ENCODE results near the gene UBR2. TPM values are rescaled to one million over a fixed set of nuclear protein-coding genes. Genes with fewer than 3 reads are reported as not detected.

UBR2 gene
- total and polyA plus RNA-seq, 2 donors (not counting 3 experiments of a cell fraction or from before 2014, with no cell fraction given) = 8.0 to 22.3 TPM

DNA sequence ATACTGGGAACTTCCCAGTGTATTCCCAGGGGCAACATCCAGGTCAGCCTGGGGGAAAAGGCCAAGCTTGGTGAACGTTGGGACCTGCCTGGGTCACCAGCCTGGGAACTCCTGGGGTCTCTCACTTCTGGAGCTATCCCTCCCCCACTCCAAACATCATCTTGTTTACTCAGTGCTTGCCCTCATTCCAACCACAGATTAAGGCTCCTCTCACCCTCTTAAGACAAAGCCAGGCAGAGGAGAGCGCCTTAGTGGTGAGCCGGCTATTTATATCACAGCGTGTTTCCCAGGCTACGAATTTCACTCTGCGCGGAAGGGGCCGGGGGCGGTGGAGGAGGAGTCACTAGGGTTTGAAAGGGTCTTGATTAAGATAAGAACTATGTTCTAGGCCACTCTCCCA is 146.5 kb downstream of the UBR2 start:
- no peaks in the 10 kb centered on the region for H3K36me3 ChIP-seq (ENCODE audit: control insufficient read depth in 2 of 2, extremely low read depth in 1 of 2, insufficient read depth in 2 of 2, low read length in 2 of 2)
- no peak overlapping the region for H3K27ac ChIP-seq (ENCODE audit: insufficient read depth, low read depth, low read length)
- no peak for TF ChIP-seq FOS (IDR thresholded peaks at IDR 0.05; ENCODE audit: borderline replicate concordance, insufficient read depth, low read length)
- TF ChIP-seq GATA2 (IDR thresholded peaks at IDR 0.05; ENCODE audit: insufficient read depth, insufficient read length, low read depth, low read length) = no peak
- no peak for TF ChIP-seq EZH2 (IDR thresholded peaks at IDR 0.05; ENCODE audit: borderline replicate concordance, low read depth, low read length, severe bottlenecking)
- no peak for TF ChIP-seq MAX (IDR thresholded peaks at IDR 0.05; ENCODE audit: insufficient read depth, insufficient read length)
- no peak for TF ChIP-seq MYC (IDR thresholded peaks at IDR 0.05; ENCODE audit: low read depth, low read length)
- TF ChIP-seq, protein P1, sequence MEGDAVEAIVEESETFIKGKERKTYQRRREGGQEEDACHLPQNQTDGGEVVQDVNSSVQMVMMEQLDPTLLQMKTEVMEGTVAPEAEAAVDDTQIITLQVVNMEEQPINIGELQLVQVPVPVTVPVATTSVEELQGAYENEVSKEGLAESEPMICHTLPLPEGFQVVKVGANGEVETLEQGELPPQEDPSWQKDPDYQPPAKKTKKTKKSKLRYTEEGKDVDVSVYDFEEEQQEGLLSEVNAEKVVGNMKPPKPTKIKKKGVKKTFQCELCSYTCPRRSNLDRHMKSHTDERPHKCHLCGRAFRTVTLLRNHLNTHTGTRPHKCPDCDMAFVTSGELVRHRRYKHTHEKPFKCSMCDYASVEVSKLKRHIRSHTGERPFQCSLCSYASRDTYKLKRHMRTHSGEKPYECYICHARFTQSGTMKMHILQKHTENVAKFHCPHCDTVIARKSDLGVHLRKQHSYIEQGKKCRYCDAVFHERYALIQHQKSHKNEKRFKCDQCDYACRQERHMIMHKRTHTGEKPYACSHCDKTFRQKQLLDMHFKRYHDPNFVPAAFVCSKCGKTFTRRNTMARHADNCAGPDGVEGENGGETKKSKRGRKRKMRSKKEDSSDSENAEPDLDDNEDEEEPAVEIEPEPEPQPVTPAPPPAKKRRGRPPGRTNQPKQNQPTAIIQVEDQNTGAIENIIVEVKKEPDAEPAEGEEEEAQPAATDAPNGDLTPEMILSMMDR (IDR thresholded peaks at IDR 0.05; ENCODE audit: extremely low read depth in 1 of 2, insufficient read depth in 1 of 2, low read depth in 1 of 2, low read length in 2 of 2) = no peak
- TF ChIP-seq JUN (IDR thresholded peaks at IDR 0.05; ENCODE audit: borderline replicate concordance, insufficient read depth, insufficient read length, low read depth) = no peak
- TF ChIP-seq POLR2AphosphoS5 (IDR thresholded peaks at IDR 0.05; ENCODE audit: insufficient read depth, low read depth, low read length) = no peak
- no peak for TF ChIP-seq POLR2A (IDR thresholded peaks at IDR 0.05; ENCODE audit: low read depth, low read length)
- intact Hi-C loops (cut with micrococcal nuclease) = no loop called here
- no peak overlapping the region for H3K4me3 ChIP-seq (replicated peaks in 1 of 3; ENCODE audit: insufficient read depth in 1 of 3, low read depth in 1 of 3, low read length in 3 of 3)
- H3K9ac ChIP-seq (replicated peaks; ENCODE audit: extremely low read depth, insufficient read depth, low read length) = no peak overlapping the region
- CTCF ChIA-PET = no interaction called here
- peaks cover 2% of the 10 kb centered on the region for H3K9me3 ChIP-seq (replicated peaks; ENCODE audit: control insufficient read depth, insufficient read depth, low read length)
- dilution Hi-C loops (cut with MboI; ENCODE audit: extremely low pct_ligation_motif_present, low sequenced_read_pairs) = no loop called here
- no TSS peak for BruUV-seq (replicated peaks)
- no peaks in the 10 kb centered on the region for H4K20me1 ChIP-seq (replicated peaks; ENCODE audit: control insufficient read depth, extremely low read depth, insufficient read depth, low read length)
- POLR2A ChIA-PET = no interaction called here
- FAIRE-seq (no peak), DNase-seq (ENCODE audit: low read depth, low spot score) (no peak)
- H3K4me1 ChIP-seq (ENCODE audit: control insufficient read depth, extremely low read depth, insufficient read depth, low read length) = peaks cover 6% of the 10 kb centered on the region
- H3K27me3 ChIP-seq (ENCODE audit: control insufficient read depth in 2 of 2, insufficient read depth in 2 of 2, low read length in 2 of 2) = no peaks in the 10 kb centered on the region
- no peak overlapping the region for H3K4me2 ChIP-seq (ENCODE audit: insufficient read depth, low read length)
- H3K9me1 ChIP-seq (replicated peaks; ENCODE audit: control insufficient read depth, extremely low read depth, insufficient read depth, low read length) = no peaks in the 10 kb centered on the region
- no peaks in the 10 kb centered on the region for H3K79me2 ChIP-seq (ENCODE audit: control insufficient read depth, insufficient read depth, low read length)
- H2AFZ ChIP-seq (ENCODE audit: low read depth, low read length) = no peak overlapping the region

Data from endothelial cell of umbilical vein (primary cell).